ENCODE measurements around the gene RNU7-1. TPM values are rescaled to one million over a fixed set of nuclear protein-coding genes. Genes with fewer than 3 reads are reported as not detected.
A peak's percentile ranks its signal among the peaks of the same experiment; 100 is the strongest.

RNU7-1 gene
- total RNA-seq (not detected), polyA plus RNA-seq (not detected), total RNA-seq (not detected)

- Mint-ChIP-seq H3K36me3 (peaks cover 0 to 12% (median 0%) of the 10 kb centered on the region in 5 donors), H3K27me3 (no peaks in the 10 kb centered on the region), H3K27ac (peak within 1 kb of the TSS; percentile 95 to 100 (median 98)), H3K9me3 (peaks cover 0 to 7% (median 0%) of the 10 kb centered on the region in 11 donors), H3K4me3 (peak within 1 kb of the TSS; percentile 88 to 100 (median 96)), H3K4me1 (peaks cover 41 to 75% (median 60%) of the 10 kb centered on the region in 7 donors)
- ATAC-seq (peak; percentile 77), DNase-seq (peak in 5 of 9 donors; percentile 74 to 90 (median 88))
- H3K27ac ChIP-seq (ENCODE audit: low read depth, low read length): peak within 1 kb of the TSS; percentile 95
- peaks cover 0 to 9% (median 0%) of the 10 kb centered on the region in 3 experiments for H3K36me3 ChIP-seq (ENCODE audit: control insufficient read depth in 2 of 3, insufficient read depth in 3 of 3, low read length in 3 of 3)
- H3K27me3 ChIP-seq (ENCODE audit: control insufficient read depth in 2 of 2, insufficient read depth in 2 of 2, low read length in 2 of 2): no peaks in the 10 kb centered on the region
- H3K4me3 ChIP-seq (ENCODE audit: low read length): peak within 1 kb of the TSS; percentile 94
- ChIA-PET POLR2A (interaction anchor here (0.6 to 21.6 kb wide), 35 partner anchors 8 to 696 kb away, joined by 3 to 1270 read pairs (median 7); partner anchors contain the start of genes ATN1, C1RL, CDCA3 and COPS7A), CTCF (interaction anchor here (0.6 to 11.7 kb wide), 18 partner anchors 9 to 167 kb away, joined by 3 to 460 read pairs (median 6); partner anchors contain the start of genes C1RL, LPCAT3, SPSB2 and USP5)
- H3K4me1 ChIP-seq (ENCODE audit: control insufficient read depth in 2 of 2, insufficient read depth in 2 of 2, low read length in 2 of 2): peaks cover 48% of the 10 kb centered on the region in 2 donors
- intact Hi-C loops (cut with micrococcal nuclease): loop anchor here (1.0 to 2.0 kb wide), 15 partner anchors 8 to 281 kb away; partner anchors contain the start of genes C1R (in 2 of the 2), EMG1 (in 2 of the 2), LPCAT3 (in 2 of the 2) and PHB2 (in 2 of the 2)
- H3K9me3 ChIP-seq (ENCODE audit: control insufficient read depth in 2 of 3, low read length in 3 of 3): no peaks in the 10 kb centered on the region
Measured at GRCh38 chr12:6943722-6944380, at the start of gene RNU7-1, which contains the start of gene C12orf57. RNU7-1 (plus strand) TSS chr12:6943816. C12orf57 (plus strand) TSS chr12:6944022; CDS start chr12:6944122, 100 bp downstream.

GRCh38 chr12:6894321-6894720, 49.3 kb upstream of the RNU7-1 start:
- Mint-ChIP-seq H3K36me3 (peaks cover 0 to 2% (median 0%) of the 10 kb centered on the region in 5 donors), H3K27me3 (peaks cover 0 to 3% (median 0%) of the 10 kb centered on the region in 5 donors), H3K9me3 (no peaks in the 10 kb centered on the region), H3K4me1 (peaks cover 0 to 28% (median 11%) of the 10 kb centered on the region in 7 donors), H3K4me3 (no peak overlapping the region), H3K27ac (no peak overlapping the region)
- ChIA-PET POLR2A (interaction anchor here (1.1 kb wide), 1 partner anchor 41 kb away, joined by 4 read pairs; no protein-coding TSS in a partner anchor), CTCF (interaction anchor here (0.9 kb wide), 1 partner anchor 70 kb away, joined by 3 read pairs; no protein-coding TSS in a partner anchor)
- H3K36me3 ChIP-seq (ENCODE audit: control insufficient read depth in 2 of 3, insufficient read depth in 3 of 3, low read length in 3 of 3): no peaks in the 10 kb centered on the region
- peaks cover 6 to 10% of the 10 kb centered on the region in 2 donors for H3K4me1 ChIP-seq (ENCODE audit: control insufficient read depth in 2 of 2, insufficient read depth in 2 of 2, low read length in 2 of 2)
- no peak overlapping the region for H3K4me3 ChIP-seq (ENCODE audit: low read length)
- H3K27me3 ChIP-seq (ENCODE audit: control insufficient read depth in 2 of 2, insufficient read depth in 2 of 2, low read length in 2 of 2): no peaks in the 10 kb centered on the region
- H3K27ac ChIP-seq (ENCODE audit: low read depth, low read length): no peak overlapping the region
- DNase-seq (no peak), ATAC-seq (no peak)
- intact Hi-C loops (cut with micrococcal nuclease): no loop called here
- no peaks in the 10 kb centered on the region for H3K9me3 ChIP-seq (ENCODE audit: control insufficient read depth in 2 of 3, low read length in 3 of 3)

- intact Hi-C loops (cut with micrococcal nuclease): no loop called here
- Mint-ChIP-seq H3K4me3 (no peak overlapping the region), H3K36me3 (peaks cover 0 to 2% (median 0%) of the 10 kb centered on the region in 5 donors), H3K27ac (no peak overlapping the region), H3K4me1 (peaks cover 0 to 14% (median 5%) of the 10 kb centered on the region in 7 donors), H3K9me3 (no peaks in the 10 kb centered on the region), H3K27me3 (peaks cover 0 to 3% (median 0%) of the 10 kb centered on the region in 5 donors)
- Histone ChIP-seq H3K4me3 (ENCODE audit: low read length) (no peak overlapping the region), H3K4me1 (ENCODE audit: control insufficient read depth in 2 of 2, insufficient read depth in 2 of 2, low read length in 2 of 2) (no peaks in the 10 kb centered on the region), H3K27me3 (ENCODE audit: control insufficient read depth in 2 of 2, insufficient read depth in 2 of 2, low read length in 2 of 2) (no peaks in the 10 kb centered on the region), H3K9me3 (ENCODE audit: control insufficient read depth in 2 of 3, low read length in 3 of 3) (no peaks in the 10 kb centered on the region), H3K27ac (ENCODE audit: low read depth, low read length) (no peak overlapping the region), H3K36me3 (ENCODE audit: control insufficient read depth in 2 of 3, insufficient read depth in 3 of 3, low read length in 3 of 3) (no peaks in the 10 kb centered on the region)
- ChIA-PET POLR2A (interaction anchor here (0.8 to 1.0 kb wide), 3 partner anchors 17 to 45 kb away, joined by 3 to 5 read pairs (median 3); partner anchors contain the start of genes ENO2 and USP5), CTCF (interaction anchor here (1.5 kb wide), 1 partner anchor 24 kb away, joined by 4 read pairs; the partner anchor contains the start of gene SPSB2)
- ATAC-seq (no peak), DNase-seq (no peak)
Measured at GRCh38 chr12:6896846-6897435, 46.7 kb upstream of the RNU7-1 start.

GRCh38 chr12:6899427-6899826, 44.2 kb upstream of the RNU7-1 start:
- Mint-ChIP-seq H3K27ac (no peak overlapping the region), H3K27me3 (peaks cover 0 to 3% (median 0%) of the 10 kb centered on the region in 5 donors), H3K4me1 (peaks cover 0 to 13% (median 5%) of the 10 kb centered on the region in 7 donors), H3K4me3 (no peak overlapping the region), H3K9me3 (no peaks in the 10 kb centered on the region), H3K36me3 (no peaks in the 10 kb centered on the region)
- POLR2A ChIA-PET: interaction anchor here (0.9 to 1.9 kb wide), 2 partner anchors 8 to 14 kb away, joined by 3 to 8 read pairs; no protein-coding TSS in a partner anchor
- Histone ChIP-seq H3K27me3 (ENCODE audit: control insufficient read depth in 2 of 2, insufficient read depth in 2 of 2, low read length in 2 of 2) (no peaks in the 10 kb centered on the region), H3K27ac (ENCODE audit: low read depth, low read length) (no peak overlapping the region), H3K36me3 (ENCODE audit: control insufficient read depth in 2 of 3, insufficient read depth in 3 of 3, low read length in 3 of 3) (no peaks in the 10 kb centered on the region), H3K4me3 (ENCODE audit: low read length) (no peak overlapping the region), H3K9me3 (ENCODE audit: control insufficient read depth in 2 of 3, low read length in 3 of 3) (no peaks in the 10 kb centered on the region), H3K4me1 (ENCODE audit: control insufficient read depth in 2 of 2, insufficient read depth in 2 of 2, low read length in 2 of 2) (peaks cover 6 to 8% of the 10 kb centered on the region in 2 donors)
- intact Hi-C loops (cut with micrococcal nuclease): no loop called here
- DNase-seq (no peak), ATAC-seq (no peak)
- CTCF ChIA-PET: no interaction called here

- ATAC-seq (no peak), DNase-seq (no peak)
- no peaks in the 10 kb centered on the region for H3K36me3 Mint-ChIP-seq
- H3K4me1 Mint-ChIP-seq: peaks cover 0 to 13% (median 5%) of the 10 kb centered on the region in 7 donors
- H3K27me3 ChIP-seq (ENCODE audit: control insufficient read depth in 2 of 2, insufficient read depth in 2 of 2, low read length in 2 of 2): no peaks in the 10 kb centered on the region
- ChIA-PET CTCF (no interaction called here), POLR2A (interaction anchor here (1.9 kb wide), 1 partner anchor 9 kb away, joined by 8 read pairs; no protein-coding TSS in a partner anchor)
- peaks cover 8 to 11% of the 10 kb centered on the region in 2 donors for H3K4me1 ChIP-seq (ENCODE audit: control insufficient read depth in 2 of 2, insufficient read depth in 2 of 2, low read length in 2 of 2)
- intact Hi-C loops (cut with micrococcal nuclease): loop anchor here in 1 of 2 donors (5.0 kb wide), 1 partner anchor 343 kb away; the partner anchor contains the start of gene IFFO1
- H3K9me3 ChIP-seq (ENCODE audit: control insufficient read depth in 2 of 3, low read length in 3 of 3): no peaks in the 10 kb centered on the region
- H3K27me3 Mint-ChIP-seq: peaks cover 0 to 3% (median 0%) of the 10 kb centered on the region in 5 donors
- no peak overlapping the region for H3K27ac Mint-ChIP-seq
- H3K4me3 ChIP-seq (ENCODE audit: low read length): no peak overlapping the region
- H3K27ac ChIP-seq (ENCODE audit: low read depth, low read length): no peak overlapping the region
- H3K36me3 ChIP-seq (ENCODE audit: control insufficient read depth in 2 of 3, insufficient read depth in 3 of 3, low read length in 3 of 3): no peaks in the 10 kb centered on the region
- peak overlapping the region in 1 of 10 donors; percentile 37 for H3K4me3 Mint-ChIP-seq
- no peaks in the 10 kb centered on the region for H3K9me3 Mint-ChIP-seq
Measured at GRCh38 chr12:6899837-6900519, 43.6 kb upstream of the RNU7-1 start.

- Histone ChIP-seq H3K27me3 (ENCODE audit: control insufficient read depth in 2 of 2, insufficient read depth in 2 of 2, low read length in 2 of 2) (no peaks in the 10 kb centered on the region), H3K27ac (ENCODE audit: low read depth, low read length) (no peak overlapping the region), H3K4me1 (ENCODE audit: control insufficient read depth in 2 of 2, insufficient read depth in 2 of 2, low read length in 2 of 2) (peaks cover 14 to 17% of the 10 kb centered on the region in 2 donors), H3K9me3 (ENCODE audit: control insufficient read depth in 2 of 3, low read length in 3 of 3) (no peaks in the 10 kb centered on the region), H3K36me3 (ENCODE audit: control insufficient read depth in 2 of 3, insufficient read depth in 3 of 3, low read length in 3 of 3) (no peaks in the 10 kb centered on the region), H3K4me3 (ENCODE audit: low read length) (no peak overlapping the region)
- Mint-ChIP-seq H3K9me3 (no peaks in the 10 kb centered on the region), H3K27me3 (no peaks in the 10 kb centered on the region), H3K4me3 (no peak overlapping the region), H3K4me1 (peaks cover 0 to 13% (median 5%) of the 10 kb centered on the region in 7 donors), H3K27ac (no peak overlapping the region), H3K36me3 (no peaks in the 10 kb centered on the region)
- CTCF ChIA-PET: interaction anchor here (1.1 to 2.1 kb wide), 2 partner anchors 11 to 68 kb away, joined by 5 to 6 read pairs; no protein-coding TSS in a partner anchor
- DNase-seq (no peak), ATAC-seq (no peak)
- POLR2A ChIA-PET: interaction anchor here (0.7 to 3.8 kb wide), 4 partner anchors 11 to 29 kb away, joined by 3 to 20 read pairs (median 7); partner anchors contain the start of genes ENO2 and SPSB2
- intact Hi-C loops (cut with micrococcal nuclease): loop anchor here in 1 of 2 donors (5.0 kb wide), 1 partner anchor 345 kb away; the partner anchor contains the start of gene IFFO1
Measured at GRCh38 chr12:6902448-6902847, 41.2 kb upstream of the RNU7-1 start.

All from naive thymus-derived CD4-positive, alpha-beta T cell (primary cell).